ENCODE data around the gene CACNA2D1.

DNA sequence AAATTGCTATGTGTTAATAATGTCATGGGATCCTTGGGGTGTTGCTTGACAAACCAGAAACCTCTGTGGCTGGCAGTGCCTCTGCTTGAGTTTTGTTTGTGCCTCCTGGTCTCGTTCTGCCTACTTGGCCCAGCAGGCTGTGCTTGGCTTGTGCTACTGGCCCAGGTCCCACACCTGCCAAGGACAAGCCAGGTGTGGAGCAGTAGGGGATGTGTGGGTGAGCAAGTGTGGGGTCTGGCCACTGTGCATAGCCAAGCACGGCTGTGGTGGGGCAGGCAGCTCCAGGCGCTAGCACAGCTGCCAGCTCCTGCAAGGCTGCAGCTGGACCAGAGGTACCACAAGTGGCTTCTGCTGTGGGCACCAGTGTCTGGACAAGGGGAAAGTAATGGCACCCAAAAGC is 524.1 kb downstream of the CACNA2D1 start:
- TF ChIP-seq POLR2AphosphoS5 (IDR thresholded peaks at IDR 0.05; ENCODE audit: low read depth, low read length) (no peak), JUND (IDR thresholded peaks at IDR 0.05) (no peak), EZH2 (IDR thresholded peaks at IDR 0.05) (no peak), POLR2A (IDR thresholded peaks at IDR 0.05; ENCODE audit: borderline replicate concordance, extremely low read depth, insufficient read depth, insufficient read length) (no peak), RAD21 (IDR thresholded peaks at IDR 0.05; ENCODE audit: low read depth) (no peak), SIN3A (IDR thresholded peaks at IDR 0.05; ENCODE audit: low read depth) (no peak), MAX (IDR thresholded peaks at IDR 0.05) (no peak), REST (IDR thresholded peaks at IDR 0.05; ENCODE audit: low read depth) (no peak), EZH2phosphoT487 (IDR thresholded peaks at IDR 0.05; ENCODE audit: borderline replicate concordance) (no peak), ZNF274 (IDR thresholded peaks at IDR 0.05; ENCODE audit: low read depth, low read length) (no peak)
- TF ChIP-seq, protein P1, sequence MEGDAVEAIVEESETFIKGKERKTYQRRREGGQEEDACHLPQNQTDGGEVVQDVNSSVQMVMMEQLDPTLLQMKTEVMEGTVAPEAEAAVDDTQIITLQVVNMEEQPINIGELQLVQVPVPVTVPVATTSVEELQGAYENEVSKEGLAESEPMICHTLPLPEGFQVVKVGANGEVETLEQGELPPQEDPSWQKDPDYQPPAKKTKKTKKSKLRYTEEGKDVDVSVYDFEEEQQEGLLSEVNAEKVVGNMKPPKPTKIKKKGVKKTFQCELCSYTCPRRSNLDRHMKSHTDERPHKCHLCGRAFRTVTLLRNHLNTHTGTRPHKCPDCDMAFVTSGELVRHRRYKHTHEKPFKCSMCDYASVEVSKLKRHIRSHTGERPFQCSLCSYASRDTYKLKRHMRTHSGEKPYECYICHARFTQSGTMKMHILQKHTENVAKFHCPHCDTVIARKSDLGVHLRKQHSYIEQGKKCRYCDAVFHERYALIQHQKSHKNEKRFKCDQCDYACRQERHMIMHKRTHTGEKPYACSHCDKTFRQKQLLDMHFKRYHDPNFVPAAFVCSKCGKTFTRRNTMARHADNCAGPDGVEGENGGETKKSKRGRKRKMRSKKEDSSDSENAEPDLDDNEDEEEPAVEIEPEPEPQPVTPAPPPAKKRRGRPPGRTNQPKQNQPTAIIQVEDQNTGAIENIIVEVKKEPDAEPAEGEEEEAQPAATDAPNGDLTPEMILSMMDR (IDR thresholded peaks at IDR 0.05 in 2 of 3, conservative IDR thresholded peaks at IDR 0.05 in 1 of 3; ENCODE audit: borderline replicate concordance in 1 of 3, insufficient read depth in 1 of 3, low read depth in 2 of 3, low read length in 2 of 3) = no peak
- TF ChIP-seq, protein P2, sequence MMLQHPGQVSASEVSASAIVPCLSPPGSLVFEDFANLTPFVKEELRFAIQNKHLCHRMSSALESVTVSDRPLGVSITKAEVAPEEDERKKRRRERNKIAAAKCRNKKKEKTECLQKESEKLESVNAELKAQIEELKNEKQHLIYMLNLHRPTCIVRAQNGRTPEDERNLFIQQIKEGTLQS (IDR thresholded peaks at IDR 0.05) = no peak
- TF ChIP-seq, protein P3, sequence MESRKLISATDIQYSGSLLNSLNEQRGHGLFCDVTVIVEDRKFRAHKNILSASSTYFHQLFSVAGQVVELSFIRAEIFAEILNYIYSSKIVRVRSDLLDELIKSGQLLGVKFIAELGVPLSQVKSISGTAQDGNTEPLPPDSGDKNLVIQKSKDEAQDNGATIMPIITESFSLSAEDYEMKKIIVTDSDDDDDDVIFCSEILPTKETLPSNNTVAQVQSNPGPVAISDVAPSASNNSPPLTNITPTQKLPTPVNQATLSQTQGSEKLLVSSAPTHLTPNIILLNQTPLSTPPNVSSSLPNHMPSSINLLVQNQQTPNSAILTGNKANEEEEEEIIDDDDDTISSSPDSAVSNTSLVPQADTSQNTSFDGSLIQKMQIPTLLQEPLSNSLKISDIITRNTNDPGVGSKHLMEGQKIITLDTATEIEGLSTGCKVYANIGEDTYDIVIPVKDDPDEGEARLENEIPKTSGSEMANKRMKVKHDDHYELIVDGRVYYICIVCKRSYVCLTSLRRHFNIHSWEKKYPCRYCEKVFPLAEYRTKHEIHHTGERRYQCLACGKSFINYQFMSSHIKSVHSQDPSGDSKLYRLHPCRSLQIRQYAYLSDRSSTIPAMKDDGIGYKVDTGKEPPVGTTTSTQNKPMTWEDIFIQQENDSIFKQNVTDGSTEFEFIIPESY (IDR thresholded peaks at IDR 0.05; ENCODE audit: extremely low read depth, insufficient replicate concordance, low read length) = no peak

All from HCT116 (cell line).